ENCODE data around the gene GCAT. TPM values are rescaled to one million over a fixed set of nuclear protein-coding genes. Genes with fewer than 3 reads are reported as not detected.

Gene GCAT
- total RNA-seq, 1 experiment from 2014 or later: 32.3 TPM

DNA sequence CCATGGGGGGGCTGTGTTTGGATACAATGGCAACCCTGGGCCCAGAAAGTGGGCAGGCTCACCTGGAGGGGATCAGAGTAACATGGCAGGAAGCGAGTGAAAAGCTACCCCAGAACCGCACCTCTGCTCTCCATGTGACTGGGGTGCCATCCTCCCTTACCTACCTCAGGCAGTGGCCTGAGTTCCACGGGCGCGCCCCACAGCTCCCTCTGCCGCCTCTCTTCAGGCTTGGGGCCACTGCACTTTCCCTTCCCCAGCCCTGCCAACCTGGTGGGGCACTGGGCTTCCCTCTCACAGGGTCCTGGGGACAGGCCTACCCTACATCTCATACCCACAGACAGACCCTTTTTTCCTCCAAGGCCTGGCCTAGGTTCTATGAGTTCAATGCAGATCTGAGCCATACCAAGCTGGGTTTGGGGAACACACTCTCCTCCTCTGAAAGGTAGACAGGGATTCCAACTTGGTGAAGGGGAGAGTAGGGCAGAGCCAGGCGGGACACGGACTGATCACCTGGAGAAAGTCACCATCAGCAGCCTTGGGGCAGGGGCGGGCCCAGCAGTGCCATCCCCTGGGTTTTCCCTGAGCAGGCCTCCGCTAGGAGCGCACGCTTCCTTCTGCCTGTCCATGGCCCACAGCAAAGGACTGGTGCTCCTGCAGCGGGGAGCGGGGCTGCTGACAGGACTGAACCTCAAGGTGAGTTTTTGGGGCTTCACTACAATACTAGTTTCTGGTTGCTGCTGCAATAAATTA is 22.5 kb downstream of the GCAT start:
- Histone ChIP-seq H3K27me3 (ENCODE audit: insufficient read depth, low read depth) (no peaks in the 10 kb centered on the region), H3F3A (ENCODE audit: insufficient read depth, low read depth) (peaks cover 18% of the 10 kb centered on the region), H3K9me3 (ENCODE audit: insufficient read depth, low read depth) (no peaks in the 10 kb centered on the region), H3K9me2 (ENCODE audit: insufficient read depth) (no peaks in the 10 kb centered on the region), H3K4me2 (no peak overlapping the region), H4K20me1 (ENCODE audit: insufficient read depth) (no peaks in the 10 kb centered on the region), H3K4me3 (no peak overlapping the region), H3K79me2 (ENCODE audit: low read depth) (no peaks in the 10 kb centered on the region), H3K36me3 (ENCODE audit: low read depth) (peaks cover 34% of the 10 kb centered on the region; the same call in 1 of the 2 replicates), H3K4me1 (replicated peaks; ENCODE audit: insufficient read depth) (no peaks in the 10 kb centered on the region), H2AFZ (no peak overlapping the region), H3K27ac (no peak overlapping the region)
- TF ChIP-seq, protein P1, sequence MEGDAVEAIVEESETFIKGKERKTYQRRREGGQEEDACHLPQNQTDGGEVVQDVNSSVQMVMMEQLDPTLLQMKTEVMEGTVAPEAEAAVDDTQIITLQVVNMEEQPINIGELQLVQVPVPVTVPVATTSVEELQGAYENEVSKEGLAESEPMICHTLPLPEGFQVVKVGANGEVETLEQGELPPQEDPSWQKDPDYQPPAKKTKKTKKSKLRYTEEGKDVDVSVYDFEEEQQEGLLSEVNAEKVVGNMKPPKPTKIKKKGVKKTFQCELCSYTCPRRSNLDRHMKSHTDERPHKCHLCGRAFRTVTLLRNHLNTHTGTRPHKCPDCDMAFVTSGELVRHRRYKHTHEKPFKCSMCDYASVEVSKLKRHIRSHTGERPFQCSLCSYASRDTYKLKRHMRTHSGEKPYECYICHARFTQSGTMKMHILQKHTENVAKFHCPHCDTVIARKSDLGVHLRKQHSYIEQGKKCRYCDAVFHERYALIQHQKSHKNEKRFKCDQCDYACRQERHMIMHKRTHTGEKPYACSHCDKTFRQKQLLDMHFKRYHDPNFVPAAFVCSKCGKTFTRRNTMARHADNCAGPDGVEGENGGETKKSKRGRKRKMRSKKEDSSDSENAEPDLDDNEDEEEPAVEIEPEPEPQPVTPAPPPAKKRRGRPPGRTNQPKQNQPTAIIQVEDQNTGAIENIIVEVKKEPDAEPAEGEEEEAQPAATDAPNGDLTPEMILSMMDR (conservative IDR thresholded peaks at IDR 0.05): no peak
- TF ChIP-seq EZH2 (IDR thresholded peaks at IDR 0.05; ENCODE audit: low read depth): no peak
- POLR2A ChIA-PET (ENCODE audit: unreplicated experiment): no interaction called here
- CTCF ChIA-PET: interaction anchor here (0.6 kb wide), 1 partner anchor 135 kb away, joined by 3 read pairs; no protein-coding TSS in a partner anchor
- BruUV-seq (replicated peaks): no TSS peak
- no peak for DNase-seq
- intact Hi-C loops (cut with micrococcal nuclease; ENCODE audit: unreplicated experiment): no loop called here

DNA sequence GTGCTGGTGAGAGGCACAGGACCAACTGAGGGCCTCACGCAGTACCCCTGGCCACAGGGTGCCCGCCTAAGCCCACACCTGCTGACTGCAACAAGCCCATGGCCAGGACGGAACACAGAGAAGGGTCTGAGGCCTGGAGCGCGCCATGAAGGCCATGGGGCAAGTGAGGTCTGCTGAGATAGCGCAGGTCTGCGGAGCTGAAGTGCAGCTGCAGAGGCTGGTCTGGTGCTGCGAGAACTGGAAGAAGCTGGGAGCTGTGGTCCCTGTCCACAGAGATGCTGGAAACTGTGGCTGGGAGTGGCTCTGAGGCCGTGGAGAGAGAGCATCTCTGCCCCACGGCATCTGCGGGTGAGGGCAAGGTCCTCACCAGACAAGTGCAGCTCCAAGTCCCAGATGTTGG is 23.7 kb downstream of the GCAT start:
- Histone ChIP-seq H3K4me1 (replicated peaks; ENCODE audit: insufficient read depth) (no peaks in the 10 kb centered on the region), H3K79me2 (ENCODE audit: low read depth) (no peaks in the 10 kb centered on the region), H2AFZ (no peak overlapping the region), H3K9me2 (ENCODE audit: insufficient read depth) (no peaks in the 10 kb centered on the region), H3K36me3 (ENCODE audit: low read depth) (peaks cover 34% of the 10 kb centered on the region; the same call in 1 of the 2 replicates), H3F3A (ENCODE audit: insufficient read depth, low read depth) (peaks cover 18% of the 10 kb centered on the region), H3K9me3 (ENCODE audit: insufficient read depth, low read depth) (no peaks in the 10 kb centered on the region), H3K27me3 (ENCODE audit: insufficient read depth, low read depth) (no peaks in the 10 kb centered on the region), H4K20me1 (ENCODE audit: insufficient read depth) (no peaks in the 10 kb centered on the region), H3K4me3 (no peak overlapping the region), H3K4me2 (no peak overlapping the region), H3K27ac (no peak overlapping the region)
- TF ChIP-seq EZH2 (IDR thresholded peaks at IDR 0.05; ENCODE audit: low read depth): no peak
- TF ChIP-seq, protein P1 (conservative IDR thresholded peaks at IDR 0.05): no peak
- ChIA-PET POLR2A (ENCODE audit: unreplicated experiment) (no interaction called here), CTCF (interaction anchor here (0.6 kb wide), 1 partner anchor 84 kb away, joined by 6 read pairs; no protein-coding TSS in a partner anchor)
- intact Hi-C loops (cut with micrococcal nuclease; ENCODE audit: unreplicated experiment): no loop called here
- DNase-seq: no peak
- no TSS peak for BruUV-seq (replicated peaks)

DNA sequence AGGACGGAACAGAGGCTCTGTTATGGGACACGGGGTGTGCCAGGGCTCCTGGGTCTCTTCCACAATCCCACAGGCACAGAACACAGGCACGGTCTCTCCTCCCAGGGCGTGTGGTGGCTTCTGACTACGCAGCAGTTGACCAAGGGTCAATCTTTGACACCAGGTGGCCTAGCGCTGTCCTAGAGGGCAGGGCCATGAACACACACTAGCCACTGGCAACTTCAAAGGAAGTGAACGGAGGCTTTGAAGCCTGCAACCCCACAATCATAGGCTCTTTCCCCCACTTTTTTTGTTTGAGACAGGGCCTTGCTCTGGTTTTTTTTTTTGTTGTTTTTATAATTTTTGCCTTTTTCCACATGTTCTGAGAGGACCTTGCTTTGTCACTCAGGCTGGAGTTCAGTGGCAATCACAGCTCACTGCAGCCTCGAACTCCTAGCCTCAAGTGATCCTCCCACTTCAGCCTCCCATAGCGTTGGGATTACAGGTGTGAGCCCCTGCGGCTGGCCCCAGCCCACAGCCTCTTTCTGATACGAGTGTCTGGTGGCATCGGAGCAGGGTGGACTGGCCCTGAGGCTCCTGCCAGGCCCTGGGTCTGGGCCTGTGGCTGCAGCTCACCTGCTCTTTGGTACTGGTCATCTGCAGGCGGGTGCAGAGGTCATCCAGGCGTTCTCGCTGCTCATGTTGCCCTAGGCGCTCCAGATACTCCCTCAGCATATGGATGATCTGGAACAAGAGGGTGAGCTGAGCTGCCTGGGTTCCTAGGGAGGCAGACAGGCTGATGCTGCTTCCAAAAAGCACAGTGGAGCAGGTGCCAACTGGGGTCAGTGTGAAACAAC is 24.5 kb downstream of the GCAT start:
- no peak overlapping the region for H3K4me3 ChIP-seq
- ChIA-PET POLR2A (ENCODE audit: unreplicated experiment) (no interaction called here), CTCF (interaction anchor here (0.6 kb wide), 1 partner anchor 83 kb away, joined by 6 read pairs; no protein-coding TSS in a partner anchor)
- no peak overlapping the region for H3K27ac ChIP-seq
- H3K9me3 ChIP-seq (ENCODE audit: insufficient read depth, low read depth): no peaks in the 10 kb centered on the region
- peaks cover 13% of the 10 kb centered on the region for H3F3A ChIP-seq (ENCODE audit: insufficient read depth, low read depth)
- H4K20me1 ChIP-seq (ENCODE audit: insufficient read depth): no peaks in the 10 kb centered on the region
- TF ChIP-seq, protein P1 (conservative IDR thresholded peaks at IDR 0.05): no peak
- TF ChIP-seq EZH2 (IDR thresholded peaks at IDR 0.05; ENCODE audit: low read depth): no peak
- intact Hi-C loops (cut with micrococcal nuclease; ENCODE audit: unreplicated experiment): no loop called here
- peaks cover 39% of the 10 kb centered on the region; the same call in 1 of the 2 replicates for H3K36me3 ChIP-seq (ENCODE audit: low read depth)
- no peaks in the 10 kb centered on the region for H3K27me3 ChIP-seq (ENCODE audit: insufficient read depth, low read depth)
- H3K4me2 ChIP-seq: no peak overlapping the region
- no peaks in the 10 kb centered on the region for H3K9me2 ChIP-seq (ENCODE audit: insufficient read depth)
- no peaks in the 10 kb centered on the region for H3K79me2 ChIP-seq (ENCODE audit: low read depth)
- H3K4me1 ChIP-seq (replicated peaks; ENCODE audit: insufficient read depth): no peaks in the 10 kb centered on the region
- BruUV-seq (replicated peaks): no TSS peak
- no peak overlapping the region for H2AFZ ChIP-seq
- DNase-seq: no peak

All from PC-9 (cell line).